ENCODE measurements around the gene SHC4. TPM values are rescaled to one million over a fixed set of nuclear protein-coding genes. Genes with fewer than 3 reads are reported as not detected.

Gene SHC4
- polyA plus RNA-seq, 1 of the 3 experiments (the other 2 are of a cell fraction), result 1.6 TPM

DNA sequence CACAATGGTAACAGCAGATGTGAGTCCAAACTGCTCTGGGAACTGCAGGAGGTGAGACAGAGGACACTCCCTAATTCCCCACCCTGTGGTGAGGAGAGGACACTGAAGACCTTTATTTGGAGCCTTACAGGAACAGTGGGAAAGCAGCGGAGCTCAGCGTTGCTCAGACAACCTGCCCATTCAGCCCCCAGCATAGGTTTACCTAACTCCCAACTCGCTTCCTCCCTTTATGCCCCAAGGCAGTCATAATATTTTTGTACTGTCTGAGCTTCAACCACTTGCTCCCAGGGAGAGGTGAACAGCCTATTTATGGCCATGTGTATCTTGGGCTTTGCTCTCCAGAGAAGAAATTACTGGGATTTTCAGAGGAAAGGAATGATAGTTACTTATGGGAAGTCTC, 34.1 kb downstream of the SHC4 start:
- Histone ChIP-seq H3K27ac (ENCODE audit: low read depth in 2 of 2, low read length in 1 of 2) (peak overlapping the region in 1 of 2 experiments; percentile 51; a peak in 2 of 4 replicates), H3K4me3 (ENCODE audit: low read depth in 2 of 2, low read length in 1 of 2) (no peak overlapping the region), H3K27me3 (ENCODE audit: insufficient read depth) (no peaks in the 10 kb centered on the region), H3K9me2 (no peaks in the 10 kb centered on the region), H3K4me2 (0 out of 2 replicates have a peak overlapping the region, but pooled peaks have one; percentile 25), H3F3A (replicated peaks; ENCODE audit: insufficient read depth) (peaks cover 29% of the 10 kb centered on the region), H3K9me3 (no peaks in the 10 kb centered on the region), H3K9ac (no peak overlapping the region), H3K79me2 (ENCODE audit: insufficient read depth) (no peaks in the 10 kb centered on the region), H3K36me3 (replicated peaks in 1 of 2; ENCODE audit: control insufficient read depth in 1 of 2, insufficient read depth in 2 of 2, low read length in 1 of 2) (no peaks in the 10 kb centered on the region), H4K20me1 (ENCODE audit: insufficient read depth) (no peaks in the 10 kb centered on the region), H2AFZ (ENCODE audit: low read depth) (no peak overlapping the region), H3K4me1 (ENCODE audit: control insufficient read depth in 1 of 2, insufficient read depth in 2 of 2, low read depth in 1 of 2, low read length in 1 of 2) (peaks cover 0 to 31% of the 10 kb centered on the region in 2 experiments; a peak in 3 of 4 replicates)
- TF ChIP-seq, protein P1, sequence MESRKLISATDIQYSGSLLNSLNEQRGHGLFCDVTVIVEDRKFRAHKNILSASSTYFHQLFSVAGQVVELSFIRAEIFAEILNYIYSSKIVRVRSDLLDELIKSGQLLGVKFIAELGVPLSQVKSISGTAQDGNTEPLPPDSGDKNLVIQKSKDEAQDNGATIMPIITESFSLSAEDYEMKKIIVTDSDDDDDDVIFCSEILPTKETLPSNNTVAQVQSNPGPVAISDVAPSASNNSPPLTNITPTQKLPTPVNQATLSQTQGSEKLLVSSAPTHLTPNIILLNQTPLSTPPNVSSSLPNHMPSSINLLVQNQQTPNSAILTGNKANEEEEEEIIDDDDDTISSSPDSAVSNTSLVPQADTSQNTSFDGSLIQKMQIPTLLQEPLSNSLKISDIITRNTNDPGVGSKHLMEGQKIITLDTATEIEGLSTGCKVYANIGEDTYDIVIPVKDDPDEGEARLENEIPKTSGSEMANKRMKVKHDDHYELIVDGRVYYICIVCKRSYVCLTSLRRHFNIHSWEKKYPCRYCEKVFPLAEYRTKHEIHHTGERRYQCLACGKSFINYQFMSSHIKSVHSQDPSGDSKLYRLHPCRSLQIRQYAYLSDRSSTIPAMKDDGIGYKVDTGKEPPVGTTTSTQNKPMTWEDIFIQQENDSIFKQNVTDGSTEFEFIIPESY (IDR thresholded peaks at IDR 0.05; ENCODE audit: borderline replicate concordance, low read depth), result no peak
- no peak for TF ChIP-seq RFX5 (IDR thresholded peaks at IDR 0.05; ENCODE audit: low read length)
- TF ChIP-seq, protein P2, sequence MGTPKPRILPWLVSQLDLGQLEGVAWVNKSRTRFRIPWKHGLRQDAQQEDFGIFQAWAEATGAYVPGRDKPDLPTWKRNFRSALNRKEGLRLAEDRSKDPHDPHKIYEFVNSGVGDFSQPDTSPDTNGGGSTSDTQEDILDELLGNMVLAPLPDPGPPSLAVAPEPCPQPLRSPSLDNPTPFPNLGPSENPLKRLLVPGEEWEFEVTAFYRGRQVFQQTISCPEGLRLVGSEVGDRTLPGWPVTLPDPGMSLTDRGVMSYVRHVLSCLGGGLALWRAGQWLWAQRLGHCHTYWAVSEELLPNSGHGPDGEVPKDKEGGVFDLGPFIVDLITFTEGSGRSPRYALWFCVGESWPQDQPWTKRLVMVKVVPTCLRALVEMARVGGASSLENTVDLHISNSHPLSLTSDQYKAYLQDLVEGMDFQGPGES (IDR thresholded peaks at IDR 0.05; ENCODE audit: low read depth, low read length), result no peak
- no peak for TF ChIP-seq FOXM1 (IDR thresholded peaks at IDR 0.05; ENCODE audit: low read depth)
- TF ChIP-seq, protein P3, sequence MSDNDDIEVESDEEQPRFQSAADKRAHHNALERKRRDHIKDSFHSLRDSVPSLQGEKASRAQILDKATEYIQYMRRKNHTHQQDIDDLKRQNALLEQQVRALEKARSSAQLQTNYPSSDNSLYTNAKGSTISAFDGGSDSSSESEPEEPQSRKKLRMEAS (IDR thresholded peaks at IDR 0.05; ENCODE audit: low read depth), result no peak
- no peak for TF ChIP-seq CTCF (IDR thresholded peaks at IDR 0.05)
- no peak for TF ChIP-seq TAF1 (IDR thresholded peaks at IDR 0.05; ENCODE audit: borderline replicate concordance, low read depth, low read length)
- TF ChIP-seq NRF1 (IDR thresholded peaks at IDR 0.05; ENCODE audit: low read depth, low read length), result no peak
- no peak for TF ChIP-seq FOXJ3 (CRISPR knock-in tag; IDR thresholded peaks at IDR 0.05)
- no peak for TF ChIP-seq MXI1 (IDR thresholded peaks at IDR 0.05; ENCODE audit: low read depth, low read length)
- TF ChIP-seq YY1 (IDR thresholded peaks at IDR 0.05; ENCODE audit: low read depth), result no peak
- no peak for TF ChIP-seq MEF2A (IDR thresholded peaks at IDR 0.05; ENCODE audit: borderline replicate concordance, low read depth)
- no peak for TF ChIP-seq ELF1 (IDR thresholded peaks at IDR 0.05)
- TF ChIP-seq, protein P4, sequence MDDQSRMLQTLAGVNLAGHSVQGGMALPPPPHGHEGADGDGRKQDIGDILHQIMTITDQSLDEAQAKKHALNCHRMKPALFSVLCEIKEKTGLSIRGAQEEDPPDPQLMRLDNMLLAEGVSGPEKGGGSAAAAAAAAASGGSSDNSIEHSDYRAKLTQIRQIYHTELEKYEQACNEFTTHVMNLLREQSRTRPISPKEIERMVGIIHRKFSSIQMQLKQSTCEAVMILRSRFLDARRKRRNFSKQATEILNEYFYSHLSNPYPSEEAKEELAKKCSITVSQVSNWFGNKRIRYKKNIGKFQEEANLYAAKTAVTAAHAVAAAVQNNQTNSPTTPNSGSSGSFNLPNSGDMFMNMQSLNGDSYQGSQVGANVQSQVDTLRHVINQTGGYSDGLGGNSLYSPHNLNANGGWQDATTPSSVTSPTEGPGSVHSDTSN (IDR thresholded peaks at IDR 0.05), result no peak
- TF ChIP-seq NFIC (IDR thresholded peaks at IDR 0.05; ENCODE audit: borderline replicate concordance), result no peak
- no peak for TF ChIP-seq SIN3A (IDR thresholded peaks at IDR 0.05; ENCODE audit: borderline replicate concordance, low read depth, low read length)
- POLR2A ChIA-PET, result no interaction called here
- WGBS (ENCODE audit: low lambda C conversion rate), result 65% methylated on average over 2 of the region's 3 CpGs
- CTCF ChIA-PET, result interaction anchor here (1.0 kb wide), 1 partner anchor 9 kb away, joined by 3 read pairs; no protein-coding TSS in a partner anchor
- no peak for DNase-seq
